ENCODE data around the gene KRTAP10-3.
"Not testable (repeated sequence)": the region's sequence is repeated elsewhere in the genome, so short reads cannot be mapped to it uniquely, and the experiment has no call there.

KRTAP10-3 gene

DNA sequence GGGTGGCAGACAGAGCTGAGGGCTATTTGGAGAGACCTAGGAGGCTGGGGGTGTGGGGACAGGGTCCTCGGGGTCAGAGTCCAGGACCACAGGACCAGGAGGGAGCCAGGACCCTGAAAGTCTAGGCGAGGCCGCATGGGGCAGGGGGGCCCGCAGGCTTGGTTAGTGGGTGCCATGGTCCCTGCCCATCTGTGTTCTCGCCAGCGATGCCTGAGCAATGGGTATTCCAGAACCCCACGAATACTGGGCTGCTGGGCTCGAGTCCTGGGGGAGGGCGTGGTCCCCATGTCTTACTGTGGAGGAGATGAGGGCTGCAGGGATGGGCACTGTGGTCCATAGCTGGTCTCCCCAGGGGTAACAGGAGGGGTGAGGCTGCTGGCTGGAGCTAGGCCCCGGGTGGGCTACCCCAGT, 31.7 kb upstream of the KRTAP10-3 start:
- DNase-seq (ENCODE audit: low read depth) = no peak

DNA sequence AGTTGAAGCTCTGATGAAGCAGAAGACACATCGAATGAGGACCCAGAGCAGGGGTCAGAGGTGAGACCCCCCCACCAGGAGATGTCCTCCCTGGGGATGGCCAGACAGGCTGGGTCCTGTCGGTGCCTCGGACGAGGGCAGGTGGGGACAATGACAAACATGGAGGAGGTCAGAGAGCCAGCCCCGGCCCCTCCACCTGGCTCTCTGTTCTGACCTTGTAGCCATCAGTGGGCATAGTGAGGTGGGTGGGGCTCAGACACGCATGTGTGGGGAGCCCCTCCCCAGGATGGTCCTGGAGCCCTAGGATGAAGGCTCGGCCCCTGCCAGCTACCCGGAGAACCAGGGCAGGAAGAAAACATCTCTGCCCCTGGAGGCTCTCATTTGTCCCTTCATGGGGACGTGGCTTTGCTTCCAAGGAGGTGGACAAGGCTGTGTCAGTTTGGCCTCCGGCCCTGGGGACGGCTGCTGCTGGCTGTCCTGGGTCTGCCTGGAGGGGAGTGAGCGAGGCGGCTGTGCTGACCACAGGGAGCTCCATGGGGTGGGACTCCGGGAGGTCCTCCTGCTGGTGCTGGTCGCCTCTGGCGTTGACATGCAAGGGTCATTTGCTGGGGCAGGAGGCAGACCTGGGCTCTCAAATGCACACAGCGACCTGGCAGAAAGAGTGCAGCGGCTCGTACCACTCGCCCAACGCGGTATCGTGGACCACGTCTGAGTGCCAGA, 31.2 kb upstream of the KRTAP10-3 start:
- DNase-seq (ENCODE audit: low read depth) = no peak

DNA sequence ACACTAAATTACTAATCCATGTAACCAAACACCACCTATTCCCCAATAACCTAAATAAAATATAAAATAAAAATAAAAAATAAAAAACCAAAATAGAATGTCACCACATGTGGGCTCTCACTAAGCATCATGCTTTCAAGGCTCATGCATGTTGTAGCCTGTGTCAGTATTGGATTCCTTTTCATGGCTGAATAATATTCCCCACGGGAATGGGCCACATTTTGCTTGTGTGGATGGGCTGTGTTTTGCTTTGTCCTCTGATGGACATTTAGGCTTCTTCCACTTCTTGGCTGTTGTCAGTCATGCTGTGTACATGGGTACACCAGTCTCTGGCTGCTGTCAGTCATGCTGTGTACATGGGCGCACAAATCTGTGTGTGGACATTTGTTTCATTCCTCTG, 30.5 kb upstream of the KRTAP10-3 start:
- DNase-seq (ENCODE audit: low read depth) = no peak

- no peak for DNase-seq (ENCODE audit: low read depth)
These were observed 27.3 kb upstream of the KRTAP10-3 start for GRCh38 chr21:44585892-44586291.

DNA sequence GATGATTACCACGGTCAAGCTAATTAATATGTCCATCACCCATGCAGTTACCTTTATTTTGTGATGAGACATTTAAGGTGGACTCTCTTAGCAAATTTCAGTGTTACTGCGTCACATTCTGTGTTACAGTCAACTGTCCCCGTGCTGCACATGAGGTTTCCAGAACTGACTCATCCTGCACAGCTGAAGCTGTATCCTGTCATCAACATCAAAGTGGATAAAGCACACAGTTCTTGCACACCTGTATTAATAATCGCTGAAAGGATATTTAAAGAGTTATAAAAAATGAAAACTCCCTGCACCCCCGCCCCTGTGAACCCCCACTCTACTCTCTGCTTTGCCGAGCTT, 25.2 kb upstream of the KRTAP10-3 start:
- no peak for DNase-seq (ENCODE audit: low read depth)

DNA sequence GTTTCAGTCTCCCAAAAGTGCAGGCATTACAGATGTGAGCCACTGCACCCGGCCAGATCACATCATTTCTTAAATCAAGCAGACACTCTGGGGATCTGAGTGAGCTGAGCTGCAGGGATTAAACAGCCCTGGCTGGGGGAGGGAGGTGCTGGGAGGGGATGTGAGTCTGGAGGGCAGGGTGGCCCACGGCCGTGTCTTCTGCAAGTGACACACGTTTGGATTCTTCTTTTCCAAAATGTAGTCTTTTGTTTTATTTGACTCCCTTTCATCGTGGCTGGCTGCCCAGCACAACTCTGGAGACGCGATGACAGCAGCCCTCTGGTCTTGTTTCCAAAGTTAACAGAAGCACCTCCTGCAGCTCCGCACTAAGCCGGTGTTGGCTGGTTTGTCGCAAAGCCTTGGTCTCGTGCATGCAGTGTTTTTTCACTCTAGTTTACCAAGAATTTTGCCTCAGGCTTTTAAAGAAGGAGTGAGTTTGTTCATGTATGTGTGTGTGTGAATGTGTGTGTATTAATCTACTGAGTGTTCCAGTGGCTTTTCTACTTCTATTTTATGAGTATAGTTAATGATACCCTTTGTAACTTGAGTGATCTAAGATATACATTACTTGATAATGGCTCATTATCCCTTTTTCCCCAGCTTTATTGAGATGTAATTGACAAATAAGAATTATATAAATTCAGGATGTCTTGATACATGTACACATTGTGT, 24.6 kb upstream of the KRTAP10-3 start:
- DNase-seq (ENCODE audit: low read depth) = no peak

GRCh38 chr21:44582055-44582454, 23.5 kb upstream of the KRTAP10-3 start:
- no peak for DNase-seq (ENCODE audit: low read depth)

- DNase-seq (ENCODE audit: low read depth) = no peak
These were observed 22.6 kb upstream of the KRTAP10-3 start for GRCh38 chr21:44581158-44581557.

DNA sequence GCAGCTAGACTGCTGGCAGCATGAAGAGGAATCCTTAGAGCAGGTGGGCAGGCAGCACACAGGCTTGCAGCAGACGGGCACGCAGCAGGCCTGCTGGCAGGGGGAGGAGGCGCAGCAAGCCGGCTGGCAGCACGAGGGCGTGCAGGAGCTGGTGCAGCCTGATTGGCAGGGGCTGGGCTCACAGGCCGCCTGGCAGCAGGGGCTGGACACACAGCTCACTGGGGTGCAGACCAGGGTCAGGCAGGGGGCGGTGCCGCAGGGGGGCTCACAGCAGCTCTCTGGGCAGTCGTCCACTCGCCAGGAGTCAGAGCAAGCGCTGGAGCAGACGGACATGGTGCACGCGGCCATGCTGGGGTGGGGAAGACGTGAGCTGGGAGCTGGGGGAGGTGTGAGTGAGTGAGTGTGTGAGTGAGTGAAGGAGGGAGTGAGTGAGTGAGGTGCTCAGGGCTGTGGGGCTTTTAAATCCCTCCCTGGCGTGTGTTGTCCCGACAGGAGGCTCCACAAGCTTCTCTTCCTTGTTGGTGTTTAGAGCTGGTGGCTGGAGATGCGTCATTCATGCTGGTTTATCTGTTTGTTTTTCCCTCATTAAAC, 21.7 kb upstream of the KRTAP10-3 start, which contains the start of gene KRTAP10-5:
KRTAP10-5 (minus strand) TSS at position 374 of the 591 bp plus-strand sequence; CDS start at position 348, 26 bp downstream.
- not testable (repeated sequence) for DNase-seq (ENCODE audit: low read depth)

GRCh38 chr21:44579833-44580144, 21.2 kb upstream of the KRTAP10-3 start:
- no peak for DNase-seq (ENCODE audit: low read depth)

DNA sequence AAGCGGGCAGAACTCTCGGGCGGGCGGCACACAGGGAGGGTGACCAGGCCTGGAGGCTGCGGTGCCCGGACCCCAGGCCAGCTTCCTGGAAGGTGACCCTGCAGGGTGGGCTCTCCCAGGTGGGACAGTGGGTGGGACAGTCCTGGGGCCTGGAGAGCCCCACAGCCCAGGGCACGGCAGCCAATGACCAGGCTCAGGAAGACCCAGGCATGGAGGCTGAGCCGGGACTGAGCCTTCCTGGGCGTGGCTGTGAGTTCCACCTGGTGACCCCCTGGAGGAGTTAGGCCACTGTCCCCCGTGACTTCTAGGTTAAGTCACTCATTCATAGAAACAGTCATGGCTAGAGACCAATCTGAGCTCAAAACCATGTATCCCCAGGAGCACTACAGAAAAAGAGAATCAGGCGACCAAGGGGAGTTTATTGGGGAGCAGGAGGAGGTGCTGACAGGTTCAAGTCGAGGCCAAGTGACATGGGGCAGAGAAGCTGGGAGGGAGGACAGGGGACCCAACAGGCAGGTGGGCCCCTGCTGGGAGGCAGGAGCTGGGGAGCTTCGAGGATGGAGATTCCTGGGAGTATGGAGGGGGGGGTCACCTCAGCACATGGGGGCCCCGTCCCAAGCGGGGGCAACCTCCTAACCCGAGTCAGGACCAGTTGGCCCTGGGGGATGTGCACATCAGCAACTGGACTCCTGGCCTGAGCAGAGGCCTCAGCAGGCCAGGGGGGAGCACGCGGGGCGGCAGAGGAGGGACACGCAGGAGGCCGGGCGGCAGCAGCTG, 20.6 kb upstream of the KRTAP10-3 start:
- no peak for DNase-seq (ENCODE audit: low read depth)

DNA sequence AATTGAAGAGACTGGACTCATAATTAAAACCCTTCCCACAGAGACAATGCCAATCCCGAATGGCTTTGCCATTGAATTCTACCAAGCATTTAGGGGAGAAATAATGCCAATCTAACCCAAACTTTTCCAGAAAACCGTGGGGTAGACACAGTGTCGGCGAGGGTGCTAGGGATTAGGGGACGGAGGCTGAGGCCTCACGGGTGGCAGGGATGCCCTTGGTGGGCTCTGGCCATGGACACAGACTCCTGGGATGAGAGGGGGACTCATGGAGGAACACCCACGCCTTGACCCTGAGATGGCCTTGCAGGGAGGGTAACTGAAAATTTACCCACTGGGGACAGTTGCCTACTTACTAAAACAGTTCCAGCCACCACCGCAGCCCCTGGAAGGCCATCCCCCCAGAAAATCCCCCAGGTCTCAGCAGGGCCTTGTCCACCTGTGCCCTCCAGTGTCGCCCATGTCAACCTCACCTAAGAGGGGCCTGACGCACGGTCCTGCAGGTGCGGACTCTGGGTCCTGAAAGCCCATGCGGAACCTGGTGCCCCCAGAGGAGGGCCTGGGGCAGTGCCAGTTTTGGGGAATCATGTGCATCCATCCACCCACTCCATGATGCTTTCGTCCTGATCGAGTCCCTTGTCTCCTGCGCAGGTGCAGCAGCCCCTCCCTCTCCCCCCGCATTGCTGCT, 19.9 kb upstream of the KRTAP10-3 start:
- DNase-seq (ENCODE audit: low read depth) = no peak

GRCh38 chr21:44576025-44576420, 17.4 kb upstream of the KRTAP10-3 start:
- DNase-seq (ENCODE audit: low read depth) = no peak

DNA sequence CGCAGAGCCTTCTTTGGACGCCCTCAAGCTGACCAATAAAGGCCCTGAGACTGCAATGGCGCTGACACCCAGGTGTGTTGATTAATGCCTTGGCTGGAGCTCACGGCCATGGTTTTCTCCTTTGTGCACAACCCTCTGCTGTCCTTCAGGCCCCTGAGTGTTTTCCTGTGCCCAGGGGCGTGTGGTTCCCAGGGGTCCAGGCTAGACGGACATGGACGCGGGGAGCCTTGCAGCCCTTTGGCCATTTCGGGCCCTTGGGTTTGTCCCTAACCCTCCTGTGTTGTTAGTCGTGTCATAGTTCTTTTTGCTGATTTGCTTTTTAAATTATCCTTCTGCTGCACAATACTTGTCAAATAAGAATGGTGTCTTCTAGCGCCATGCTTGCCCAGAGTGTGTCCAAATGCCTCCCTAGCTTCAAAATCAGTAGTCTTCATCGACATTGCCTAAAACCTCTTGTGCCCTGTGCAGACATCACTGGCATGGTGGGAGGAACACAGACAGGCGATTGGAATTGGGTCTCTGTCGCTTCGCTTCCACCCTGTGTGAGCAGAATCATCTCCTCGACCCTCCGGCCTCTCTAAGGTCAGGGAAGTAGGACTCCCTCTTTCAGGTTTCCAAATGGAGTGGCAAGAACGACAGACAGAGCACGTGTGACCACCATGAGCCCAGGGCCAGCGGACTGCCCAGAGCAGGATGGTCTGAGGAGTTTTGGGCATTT, 16.9 kb upstream of the KRTAP10-3 start:
- DNase-seq (ENCODE audit: low read depth) = no peak

- no peak for DNase-seq (ENCODE audit: low read depth)
These were observed 16.1 kb upstream of the KRTAP10-3 start for GRCh38 chr21:44574457-44575306.

GRCh38 chr21:44573630-44574456, 15.2 kb upstream of the KRTAP10-3 start, which contains the start of gene KRTAP10-4:
Gene KRTAP10-4 (plus strand): TSS chr21:44573729. CDS start chr21:44573759, 30 bp downstream.
- not testable (repeated sequence) for DNase-seq (ENCODE audit: low read depth)

- DNase-seq (ENCODE audit: low read depth) = no peak
These were observed 14.5 kb upstream of the KRTAP10-3 start for GRCh38 chr21:44572959-44573583.

- no peak for DNase-seq (ENCODE audit: low read depth)
These were observed 13.5 kb upstream of the KRTAP10-3 start for GRCh38 chr21:44571844-44572782.
